ENCODE results near the gene TRIM9. TPM values are rescaled to one million over a fixed set of nuclear protein-coding genes. Genes with fewer than 3 reads are reported as not detected.

TRIM9 gene
- total RNA-seq, 1 donor from 2014 or later: 2.2 TPM

DNA sequence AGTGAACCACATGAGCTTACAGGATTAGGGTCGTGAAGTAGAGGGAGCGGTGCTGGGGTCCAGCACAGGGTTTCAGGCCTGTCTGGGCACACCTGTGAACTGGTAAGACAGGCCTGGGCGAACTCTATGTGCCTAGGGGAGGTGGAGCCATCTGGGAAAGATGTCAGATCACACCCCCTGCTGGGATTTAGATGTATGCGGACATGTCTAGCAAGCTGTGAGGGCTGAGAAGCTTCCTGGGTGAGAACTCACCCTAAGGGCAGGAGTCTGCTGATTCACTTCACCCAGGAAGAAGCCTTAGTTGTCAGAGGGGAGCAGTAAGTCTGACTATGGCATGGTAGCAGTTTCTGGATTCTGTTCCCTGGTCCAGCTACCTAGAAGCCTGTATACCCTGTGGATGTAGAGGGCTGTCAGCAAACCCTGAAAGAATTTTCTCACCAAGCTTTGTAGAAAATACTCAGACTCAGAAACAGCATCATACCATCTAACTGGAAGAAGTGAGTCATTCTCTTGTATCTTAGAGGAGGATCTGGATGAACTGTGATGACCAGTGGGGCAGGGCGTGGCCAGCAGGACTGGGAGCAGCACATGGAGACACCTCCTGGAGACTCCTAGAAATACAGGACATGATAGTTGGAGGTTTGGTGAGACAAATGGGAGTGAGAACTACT is 139.4 kb downstream of the TRIM9 start:
- H3K4me1 ChIP-seq: peaks cover 11% of the 10 kb centered on the region
- no peaks in the 10 kb centered on the region for H3K9me3 ChIP-seq
- H3K4me3 ChIP-seq: no peak overlapping the region
- no peaks in the 10 kb centered on the region for H3K27me3 ChIP-seq
- H3K36me3 ChIP-seq: no peaks in the 10 kb centered on the region
- intact Hi-C loops (cut with DNase I): no loop called here
- peak in 1 of 2 donors; percentile 35 for TF ChIP-seq POLR2AphosphoS5 (IDR thresholded peaks at IDR 0.05; ENCODE audit: insufficient read depth in 1 of 2, low read depth in 1 of 2)
- TF ChIP-seq, protein P1, sequence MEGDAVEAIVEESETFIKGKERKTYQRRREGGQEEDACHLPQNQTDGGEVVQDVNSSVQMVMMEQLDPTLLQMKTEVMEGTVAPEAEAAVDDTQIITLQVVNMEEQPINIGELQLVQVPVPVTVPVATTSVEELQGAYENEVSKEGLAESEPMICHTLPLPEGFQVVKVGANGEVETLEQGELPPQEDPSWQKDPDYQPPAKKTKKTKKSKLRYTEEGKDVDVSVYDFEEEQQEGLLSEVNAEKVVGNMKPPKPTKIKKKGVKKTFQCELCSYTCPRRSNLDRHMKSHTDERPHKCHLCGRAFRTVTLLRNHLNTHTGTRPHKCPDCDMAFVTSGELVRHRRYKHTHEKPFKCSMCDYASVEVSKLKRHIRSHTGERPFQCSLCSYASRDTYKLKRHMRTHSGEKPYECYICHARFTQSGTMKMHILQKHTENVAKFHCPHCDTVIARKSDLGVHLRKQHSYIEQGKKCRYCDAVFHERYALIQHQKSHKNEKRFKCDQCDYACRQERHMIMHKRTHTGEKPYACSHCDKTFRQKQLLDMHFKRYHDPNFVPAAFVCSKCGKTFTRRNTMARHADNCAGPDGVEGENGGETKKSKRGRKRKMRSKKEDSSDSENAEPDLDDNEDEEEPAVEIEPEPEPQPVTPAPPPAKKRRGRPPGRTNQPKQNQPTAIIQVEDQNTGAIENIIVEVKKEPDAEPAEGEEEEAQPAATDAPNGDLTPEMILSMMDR (IDR thresholded peaks at IDR 0.05): no peak
- peak in 1 of 2 donors; percentile 88 for DNase-seq (ENCODE audit: extremely low spot score in 2 of 2)
- peak overlapping the region; percentile 42 for H3K27ac ChIP-seq

- DNase-seq (ENCODE audit: extremely low spot score in 2 of 2): no peak
- intact Hi-C loops (cut with DNase I): no loop called here
- no peaks in the 10 kb centered on the region for H3K9me3 ChIP-seq
- no peaks in the 10 kb centered on the region for H3K36me3 ChIP-seq
- no peaks in the 10 kb centered on the region for H3K27me3 ChIP-seq
- peaks cover 11% of the 10 kb centered on the region for H3K4me1 ChIP-seq
- peak overlapping the region; percentile 42 for H3K27ac ChIP-seq
- TF ChIP-seq, protein P1 (IDR thresholded peaks at IDR 0.05): peak; percentile 37 to 63 (median 63)
- no peak for TF ChIP-seq POLR2AphosphoS5 (IDR thresholded peaks at IDR 0.05; ENCODE audit: insufficient read depth in 1 of 2, low read depth in 1 of 2)
- TF ChIP-seq POLR2A (IDR thresholded peaks at IDR 0.05): no peak
- no peak overlapping the region for H3K4me3 ChIP-seq
Measured at GRCh38 chr14:50954811-50955372, 140.0 kb downstream of the TRIM9 start.

- Histone ChIP-seq H3K9me3 (no peaks in the 10 kb centered on the region), H3K27me3 (no peaks in the 10 kb centered on the region), H3K36me3 (no peaks in the 10 kb centered on the region), H3K27ac (no peak overlapping the region), H3K4me1 (peaks cover 11% of the 10 kb centered on the region), H3K4me3 (no peak overlapping the region)
- no peak for DNase-seq (ENCODE audit: extremely low spot score in 2 of 2)
- TF ChIP-seq POLR2A (IDR thresholded peaks at IDR 0.05): no peak
- TF ChIP-seq, protein P1 (IDR thresholded peaks at IDR 0.05): no peak
- TF ChIP-seq POLR2AphosphoS5 (IDR thresholded peaks at IDR 0.05; ENCODE audit: insufficient read depth in 1 of 2, low read depth in 1 of 2): no peak
- intact Hi-C loops (cut with DNase I): no loop called here
Measured at GRCh38 chr14:50953502-50953901, 141.4 kb downstream of the TRIM9 start.

DNA sequence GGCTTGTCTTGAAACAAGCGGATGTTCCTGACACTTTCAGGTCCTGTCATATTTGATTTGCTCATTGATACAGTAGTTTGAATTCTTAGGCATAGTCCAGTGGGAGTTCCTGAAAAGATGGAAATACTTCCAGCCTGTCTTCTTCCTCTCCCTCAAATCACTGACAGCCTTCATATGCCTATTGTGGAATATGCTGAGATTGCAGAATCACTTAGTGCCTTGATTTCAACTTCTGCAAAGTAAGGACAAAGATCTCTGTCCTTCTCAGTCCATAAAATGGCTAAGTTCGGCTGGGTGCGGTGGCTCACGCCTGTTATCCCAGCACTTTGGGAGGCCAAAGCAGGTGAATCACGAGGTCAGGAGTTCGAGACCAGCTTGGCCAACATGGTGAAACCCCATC is 143.9 kb downstream of the TRIM9 start:
- Histone ChIP-seq H3K27ac (no peak overlapping the region), H3K4me3 (no peak overlapping the region), H3K9me3 (no peaks in the 10 kb centered on the region), H3K4me1 (peaks cover 11% of the 10 kb centered on the region), H3K36me3 (no peaks in the 10 kb centered on the region), H3K27me3 (no peaks in the 10 kb centered on the region)
- no peak for DNase-seq (ENCODE audit: extremely low spot score in 2 of 2)
- intact Hi-C loops (cut with DNase I): no loop called here
- TF ChIP-seq POLR2AphosphoS5 (IDR thresholded peaks at IDR 0.05; ENCODE audit: insufficient read depth in 1 of 2, low read depth in 1 of 2): no peak
- no peak for TF ChIP-seq POLR2A (IDR thresholded peaks at IDR 0.05)
- TF ChIP-seq, protein P1 (IDR thresholded peaks at IDR 0.05): no peak

DNA sequence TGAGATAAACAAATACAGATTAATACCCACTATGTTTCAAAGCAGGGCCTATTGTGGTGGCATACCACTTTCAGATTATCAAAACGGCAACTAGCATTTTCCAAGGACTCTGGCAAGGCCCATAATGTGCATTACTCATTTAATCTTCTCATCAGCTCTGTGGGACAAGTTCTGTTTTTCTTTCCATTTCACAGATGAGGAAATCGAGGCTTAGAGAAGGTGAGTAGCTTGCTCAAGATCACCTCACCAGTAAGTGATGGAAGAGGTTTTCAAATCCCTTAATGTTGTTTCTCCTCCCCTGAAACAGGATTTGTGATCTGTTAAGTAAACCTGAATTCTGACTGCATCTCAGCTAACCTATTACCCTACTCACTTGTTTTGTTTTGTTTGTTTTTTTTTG is 146.7 kb downstream of the TRIM9 start:
- intact Hi-C loops (cut with DNase I): loop anchor here (10.0 kb wide), 1 partner anchor 287 kb away; no protein-coding TSS in a partner anchor
- H3K4me3 ChIP-seq: no peak overlapping the region
- no peak overlapping the region for H3K27ac ChIP-seq
- H3K27me3 ChIP-seq: no peaks in the 10 kb centered on the region
- no peaks in the 10 kb centered on the region for H3K36me3 ChIP-seq
- DNase-seq (ENCODE audit: extremely low spot score in 2 of 2): no peak
- H3K9me3 ChIP-seq: no peaks in the 10 kb centered on the region
- peaks cover 10% of the 10 kb centered on the region for H3K4me1 ChIP-seq
- TF ChIP-seq POLR2AphosphoS5 (IDR thresholded peaks at IDR 0.05; ENCODE audit: insufficient read depth in 1 of 2, low read depth in 1 of 2) (no peak), POLR2A (IDR thresholded peaks at IDR 0.05) (no peak)

All from vagina (tissue), 2 donors.